ENCODE data around the gene CPEB4.

- TF ChIP-seq CTCF (IDR thresholded peaks at IDR 0.05; ENCODE audit: insufficient read depth, low read length) (no peak), POLR2AphosphoS5 (IDR thresholded peaks at IDR 0.05; ENCODE audit: low read depth) (no peak), REST (IDR thresholded peaks at IDR 0.05; ENCODE audit: insufficient replicate concordance, low read depth) (no peak), GABPA (IDR thresholded peaks at IDR 0.05; ENCODE audit: low read depth) (no peak), SPI1 (IDR thresholded peaks at IDR 0.05; ENCODE audit: borderline replicate concordance, low read depth) (no peak)
Measured at GRCh38 chr5:173858670-173859407, 29.3 kb upstream of the CPEB4 start.

Measured in HL-60 (cell line).